GM12878 (cell line): ENCODE results near the gene BTBD19. TPM values are rescaled to one million over a fixed set of nuclear protein-coding genes. Genes with fewer than 3 reads are reported as not detected.
A peak's percentile ranks its signal among the peaks of the same experiment; 100 is the strongest.
"Not testable (repeated sequence)": the region's sequence is repeated elsewhere in the genome, so short reads cannot be mapped to it uniquely, and the experiment has no call there.

Experiments
- ATAC-seq: fragments of 200-7000 bp; cut with Tn5 transposase; 3 replicates; pipeline ENCODE4 v1.9.1; 2020; ENCODE audit warnings: mild to moderate bottlenecking, moderate library complexity
- BruUV-seq: library from RNA; stranded (reverse); fragments of 400-500 nt; replicated peaks from 2 replicates; lab custom pipeline; 2021; lab: Mats Ljungman, UMichigan
- CTCF ChIA-PET: fragments of 300-600 bp; sonication (Branson Sonifier 250); formaldehyde crosslinking; extraction: SDS; loops from one replicate; lab custom pipeline; 2021; ENCODE audit warnings: inconsistent platforms; lab: Yijun Ruan, JAX
- POLR2A ChIA-PET: fragments of 350-600 bp; formaldehyde crosslinking; extraction: SDS; loops from one replicate; lab custom pipeline; 2021; ENCODE audit warnings: inconsistent platforms; lab: Charles Lee
- RAD21 ChIA-PET: fragments of 300-600 bp; sonication (Branson Sonifier 250); formaldehyde crosslinking; loops from one replicate; lab custom pipeline; 2023; ENCODE audit warnings: antibody characterized with exemption; ENCODE audit not compliant: unreplicated experiment; lab: Charles Lee
- SMC1A ChIA-PET: fragments of 300-600 bp; sonication (Branson Sonifier 250); formaldehyde crosslinking; loops from one replicate; lab custom pipeline; 2023; ENCODE audit not compliant: unreplicated experiment, uncharacterized antibody; lab: Charles Lee
- DNase-seq: peaks from one replicate; pipeline ENCODE4 v3.0.0-alpha.2; 2011; ENCODE audit warnings: low read depth, low spot score
- FAIRE-seq: peaks from 3 replicates; lab custom pipeline; 2011; peaks lifted over from hg19 to GRCh38; lab: Jason Lieb, UNC
- H2AFZ ChIP-seq: 2 replicates; pipeline ENCODE4 v1.6.0; 2011; ENCODE audit warnings: low read depth, low read length, control low read depth; ENCODE audit not compliant: control insufficient read depth
- H3K27ac ChIP-seq: 2 replicates; pipeline ENCODE4 v1.5.1; 2011; ENCODE audit warnings: control low read depth; ENCODE audit not compliant: control insufficient read depth, insufficient read depth
- H3K27me3 ChIP-seq, 2 experiments: replicated peaks in 1 of 2; 2 replicates each; pipeline versions ENCODE4 v1.6.0 to v1.6.1; 2011; ENCODE audit warnings: low read length in 1 of 2; ENCODE audit not compliant: control insufficient read depth in 2 of 2, insufficient read depth in 2 of 2
- H3K36me3 ChIP-seq, 2 experiments: 2 replicates each; pipeline ENCODE4 v1.5.1; 2011; ENCODE audit warnings: low read length in 1 of 2; ENCODE audit not compliant: control insufficient read depth in 2 of 2, insufficient read depth in 2 of 2
- H3K4me1 ChIP-seq: 2 replicates; pipeline ENCODE4 v1.6.1; 2011; ENCODE audit warnings: mild to moderate bottlenecking, low read length, moderate library complexity, mixed read lengths; ENCODE audit not compliant: control insufficient read depth, insufficient read depth
- H3K4me2 ChIP-seq: 2 replicates; pipeline ENCODE4 v1.6.0; 2011; ENCODE audit warnings: control low read depth; ENCODE audit not compliant: control insufficient read depth, insufficient read depth
- H3K4me3 ChIP-seq: fragments of 200-600 bp; sonication (generic); 2 replicates; pipeline ENCODE4 v1.5.1; 2016
- H3K79me2 ChIP-seq: 2 replicates; pipeline ENCODE4 v1.6.0; 2011; ENCODE audit warnings: low read length; ENCODE audit not compliant: control insufficient read depth, insufficient read depth
- H3K9ac ChIP-seq: 2 replicates; pipeline ENCODE4 v1.8.0; 2011; ENCODE audit warnings: low read length, control low read depth, mixed read lengths; ENCODE audit not compliant: control insufficient read depth, insufficient read depth
- H3K9me3 ChIP-seq: replicated peaks from 3 replicates; pipeline ENCODE4 v1.5.1; 2011; ENCODE audit warnings: mild to moderate bottlenecking, low read length; ENCODE audit not compliant: control insufficient read depth, insufficient read depth
- H4K20me1 ChIP-seq: 2 replicates; pipeline ENCODE4 v1.6.0; 2011; ENCODE audit not compliant: control insufficient read depth, insufficient read depth
- ATF7 ChIP-seq: fragments of 450-650 bp; IDR thresholded peaks from 2 replicates; pipeline ENCODE4 v1.6.1; 2016; ENCODE audit warnings: low read depth, mild to moderate bottlenecking
- CHD1 ChIP-seq: IDR thresholded peaks from 2 replicates; pipeline ENCODE4 v1.6.1; 2012; ENCODE audit warnings: low read depth, low read length, improper control_type of control experiment
- HCFC1 ChIP-seq: fragments of 150-350 bp; IDR thresholded peaks from 2 replicates; pipeline ENCODE4 v1.6.1; 2014; ENCODE audit warnings: low read length
- NFXL1 ChIP-seq: fragments of 450-650 bp; IDR thresholded peaks from 2 replicates; pipeline ENCODE4 v1.6.1; 2017; ENCODE audit warnings: antibody characterized with exemption, mild to moderate bottlenecking, borderline replicate concordance
- PAX8 ChIP-seq: fragments of 450-650 bp; IDR thresholded peaks from 2 replicates; pipeline ENCODE4 v1.6.1; 2017; ENCODE audit warnings: mild to moderate bottlenecking, moderate library complexity
- ZNF384 ChIP-seq: IDR thresholded peaks from 2 replicates; pipeline ENCODE4 v1.6.1; 2012; ENCODE audit warnings: low read depth, mild to moderate bottlenecking, low read length, improper control_type of control experiment, borderline replicate concordance
- WGBS: methylation state at CpG from one replicate; pipeline ENCODE4 v1.1.6; 2016; ENCODE audit warnings: low lambda C conversion rate; ENCODE audit not compliant: insufficient replicate concordance, insufficient coverage; ENCODE audit errors: missing lambda C conversion rate; 5-methylcytosine and 5-hydroxymethylcytosine counted together
- in situ Hi-C: fragments of 300-500 bp; cut with MboI; formaldehyde crosslinking; loops from 9 replicates; pipeline ENCODE4 v1.14.3; 2018; ENCODE audit warnings: mixed read lengths
- intact Hi-C: fragments of 100-400 bp; cut with micrococcal nuclease; formaldehyde crosslinking; loops from one replicate; pipeline ENCODE4 v1.14.2; 2022; ENCODE audit not compliant: unreplicated experiment
- polyA plus RNA-seq, 11 experiments: library from polyadenylated mRNA; depleted of rRNA in 4 of 11; unstranded in 6 of 11; stranded (reverse) in 5 of 11; fragments of >200 nt; fragmentation: Nextera tagmentation in 4 of 11; fragmentation: Illumina TruSeq in 1 of 11; extraction: Ambion mirVana in 4 of 11; extraction: Trizol in 1 of 11; gene quantifications; 1 replicate in 1 of 11; 2 replicates in 10 of 11; pipeline versions ENCODE4 v1.2.1 to v1.2.3, GENCODE V29; 2011 to 2016; ENCODE audit warnings: inconsistent platforms in 2 of 11, missing spikeins in 2 of 11, low read depth in 1 of 11
- total RNA-seq, 4 experiments: library from RNA; depleted of rRNA in 3 of 4; stranded (reverse); fragments of >200 nt in 3 of 4; fragmentation: Illumina TruSeq in 1 of 4; extraction: Trizol in 1 of 4; gene quantifications; 2 replicates each; pipeline versions ENCODE4 v1.2.1 to v1.2.3, GENCODE V29; 2013 to 2021
- TF ChIP-seq, protein P1 (sequence below): IDR thresholded peaks from 2 replicates; pipeline ENCODE4 v1.6.1; 2012; ENCODE audit warnings: low read length, inconsistent platforms

Gene BTBD19
- total and polyA plus RNA-seq, 10 of the 15 experiments (the other 5 are each of a cell fraction or from before 2014, with no cell fraction given), result 0.13 to 2.7 (median 0.42) TPM

DNA sequence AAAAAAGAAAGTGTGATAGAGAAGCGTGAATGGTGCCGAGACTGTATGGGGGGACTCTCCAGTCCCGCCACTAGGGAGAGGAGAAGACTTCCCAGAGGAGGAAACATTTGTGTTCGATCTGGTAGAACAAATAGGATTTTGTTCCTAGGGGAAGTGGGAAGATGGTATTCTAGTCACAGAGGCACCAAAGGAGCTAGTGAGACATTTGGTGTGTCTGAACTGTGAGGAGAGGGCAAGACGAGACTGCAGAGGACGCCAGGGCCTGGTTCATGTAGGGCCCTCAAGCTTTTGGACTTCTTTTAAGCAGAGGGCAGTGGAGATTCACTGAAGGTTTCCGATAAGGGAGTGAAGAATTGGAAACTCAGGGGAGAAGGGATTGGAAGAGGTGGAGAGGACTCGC lies 2.9 kb downstream of the BTBD19 start (continued):
- no peak for TF ChIP-seq HCFC1
- no peak for TF ChIP-seq CHD1
- TF ChIP-seq, protein P1, sequence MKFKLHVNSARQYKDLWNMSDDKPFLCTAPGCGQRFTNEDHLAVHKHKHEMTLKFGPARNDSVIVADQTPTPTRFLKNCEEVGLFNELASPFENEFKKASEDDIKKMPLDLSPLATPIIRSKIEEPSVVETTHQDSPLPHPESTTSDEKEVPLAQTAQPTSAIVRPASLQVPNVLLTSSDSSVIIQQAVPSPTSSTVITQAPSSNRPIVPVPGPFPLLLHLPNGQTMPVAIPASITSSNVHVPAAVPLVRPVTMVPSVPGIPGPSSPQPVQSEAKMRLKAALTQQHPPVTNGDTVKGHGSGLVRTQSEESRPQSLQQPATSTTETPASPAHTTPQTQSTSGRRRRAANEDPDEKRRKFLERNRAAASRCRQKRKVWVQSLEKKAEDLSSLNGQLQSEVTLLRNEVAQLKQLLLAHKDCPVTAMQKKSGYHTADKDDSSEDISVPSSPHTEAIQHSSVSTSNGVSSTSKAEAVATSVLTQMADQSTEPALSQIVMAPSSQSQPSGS, result no peak
- TF ChIP-seq ATF7, result no peak
- TF ChIP-seq NFXL1, result no peak

DNA sequence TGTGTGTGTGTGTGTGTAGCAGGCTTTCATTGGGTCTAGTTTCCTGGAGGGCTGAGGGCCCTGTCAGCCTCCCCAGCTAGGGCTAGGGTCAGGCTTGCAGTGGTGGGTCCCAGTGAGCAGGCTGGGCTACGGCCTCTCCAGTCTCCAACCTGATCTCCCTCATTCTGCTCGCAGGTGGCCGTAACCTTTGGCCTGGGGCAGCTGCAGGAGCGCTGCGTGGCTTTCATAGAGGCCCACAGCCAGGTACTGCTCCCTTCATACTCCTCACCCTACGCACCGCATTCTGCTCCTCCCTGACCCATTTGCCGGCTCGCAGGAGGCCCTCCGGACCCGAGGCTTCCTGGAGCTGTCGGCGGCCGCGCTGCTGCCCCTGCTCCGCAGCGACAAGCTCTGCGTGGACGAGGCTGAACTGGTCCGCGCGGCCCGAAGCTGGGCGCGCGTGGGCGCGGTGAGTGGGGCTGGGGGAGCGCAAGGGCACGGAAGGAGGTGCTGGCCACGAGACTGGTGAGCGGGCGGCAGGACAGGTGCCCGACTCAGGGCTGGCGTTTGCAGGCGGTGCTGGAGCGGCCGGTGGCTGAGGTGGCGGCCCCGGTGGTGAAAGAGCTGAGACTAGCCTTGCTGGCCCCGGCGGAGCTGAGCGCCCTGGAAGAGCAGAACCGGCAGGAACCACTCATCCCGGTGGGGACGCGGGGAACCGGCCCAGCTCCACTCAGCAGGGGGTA lies 4.7 kb downstream of the BTBD19 start:
- Histone ChIP-seq H3K4me3 (no peak overlapping the region), H3K36me3 (no peaks in the 10 kb centered on the region; a peak in 1 of 4 replicates), H3K4me2 (peak overlapping the region; percentile 77), H3K9ac (no peak overlapping the region), H3K79me2 (no peaks in the 10 kb centered on the region), H3K27me3 (no peaks in the 10 kb centered on the region), H3K9me3 (no peaks in the 10 kb centered on the region), H3K27ac (peak overlapping the region; percentile 71; the same call in 1 of the 2 replicates), H2AFZ (peak overlapping the region; percentile 78), H4K20me1 (no peaks in the 10 kb centered on the region), H3K4me1 (peaks cover 32% of the 10 kb centered on the region)
- ChIA-PET POLR2A (interaction anchor here (0.6 to 2.4 kb wide), 7 partner anchors 8 to 820 kb away, joined by 3 to 26 read pairs (median 5); partner anchors contain the start of genes PLK3, RNU5D-1 and RPS8), RAD21 (interaction anchor here (1.2 to 2.3 kb wide), 3 partner anchors 13 to 491 kb away, joined by 4 to 18 read pairs (median 4); partner anchors contain the start of gene PLK3), SMC1A (interaction anchor here (1.3 to 1.7 kb wide), 2 partner anchors 13 to 37 kb away, joined by 3 to 4 read pairs; partner anchors contain the start of genes PLK3 and RPS8), CTCF (interaction anchor here (1.0 to 3.5 kb wide), 7 partner anchors 14 to 237 kb away, joined by 3 to 24 read pairs (median 4); partner anchors contain the start of genes HECTD3, PLK3, RNU5D-1 and RPS8)
- no TSS peak for BruUV-seq
- 75% methylated on average over 41 of the region's 48 CpGs for WGBS
- FAIRE-seq (no peak), ATAC-seq (no peak), DNase-seq (no peak)
- in situ Hi-C loops (no loop called here), intact Hi-C loops (no loop called here)
- TF ChIP-seq ZNF384, result no peak
- TF ChIP-seq PAX8, result no peak

DNA sequence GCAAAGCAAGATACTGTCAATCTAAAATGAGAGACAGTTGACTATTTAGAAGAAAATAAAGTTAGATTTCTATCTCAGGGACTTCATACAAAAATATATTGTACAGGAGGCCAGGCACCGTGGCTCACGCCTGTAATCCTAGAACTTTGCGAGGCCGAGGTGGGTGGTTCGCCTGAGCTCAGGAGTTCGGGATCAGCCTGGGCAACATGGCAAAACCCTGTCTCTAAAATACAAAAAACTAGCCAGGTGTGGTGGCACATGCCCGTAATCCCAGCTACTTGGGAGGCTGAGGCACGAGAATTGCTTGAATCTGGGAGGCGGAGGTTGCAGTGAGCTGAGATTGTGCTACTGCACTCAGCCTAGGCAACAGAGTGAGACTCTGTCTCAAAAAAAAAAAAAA lies 7.6 kb downstream of the BTBD19 start:
- 93% methylated on average over 9 of the region's 9 CpGs for WGBS
- H3K27ac ChIP-seq, H3K9ac ChIP-seq, H3K4me1 ChIP-seq, ATAC-seq, BruUV-seq, H2AFZ ChIP-seq, H3K27me3 ChIP-seq, H4K20me1 ChIP-seq, H3K4me2 ChIP-seq, H3K9me3 ChIP-seq, H3K36me3 ChIP-seq, H3K79me2 ChIP-seq, FAIRE-seq, DNase-seq, RAD21 ChIA-PET, in situ Hi-C loops, H3K4me3 ChIP-seq: not testable (repeated sequence)
- SMC1A ChIA-PET, result interaction anchor here (1.0 to 1.3 kb wide), 3 partner anchors 9 to 22 kb away, joined by 3 to 5 read pairs (median 4); partner anchors contain the start of gene PLK3
- POLR2A ChIA-PET, result interaction anchor here (1.1 kb wide), 1 partner anchor 96 kb away, joined by 4 read pairs; no protein-coding TSS in a partner anchor
- intact Hi-C loops, result loop anchor here (5.0 kb wide), 1 partner anchor 39 kb away; the partner anchor contains the start of gene RPS8
- CTCF ChIA-PET, result interaction anchor here (3.5 kb wide), 1 partner anchor 16 kb away, joined by 24 read pairs; the partner anchor contains the start of gene PLK3
